T-helper 2 cell (primary cell): ENCODE results near the gene CRLF1.

Source experiments
- DNase-seq, 5 experiments: peaks; one replicate each; pipeline versions ENCODE4 v3.0.0 to v3.0.0-alpha.2; 2012 to 2022
- total RNA-seq, 2 donors: gene quantifications; one replicate each; lab custom pipeline; 2026; lab: John Stamatoyannopoulos, UW

CRLF1 gene
- total RNA-seq, result 0.31 to 0.34 reads per million in 2 donors

GRCh38 chr19:18606281-18607225, at the start of gene CRLF1:
Gene CRLF1 (minus strand): TSS chr19:18606799. CDS start chr19:18606656, 143 bp downstream.
- no peak for DNase-seq

- DNase-seq, result no peak
Measured at GRCh38 chr19:18655173-18655844, 48.7 kb upstream of the CRLF1 start.

GRCh38 chr19:18654469-18654868, 47.9 kb upstream of the CRLF1 start:
- no peak for DNase-seq

GRCh38 chr19:18653853-18654252, 47.3 kb upstream of the CRLF1 start:
- DNase-seq, result no peak

- DNase-seq, result no peak
Measured at GRCh38 chr19:18651733-18652132, 45.1 kb upstream of the CRLF1 start.

GRCh38 chr19:18651300-18651699, 44.7 kb upstream of the CRLF1 start:
- no peak for DNase-seq

- DNase-seq, result no peak
Measured at GRCh38 chr19:18650468-18651041, 44.0 kb upstream of the CRLF1 start.

GRCh38 chr19:18650021-18650390, 43.4 kb upstream of the CRLF1 start:
- no peak for DNase-seq

GRCh38 chr19:18649371-18650020, 42.9 kb upstream of the CRLF1 start:
- no peak for DNase-seq

- no peak for DNase-seq
Measured at GRCh38 chr19:18648973-18649315, 42.3 kb upstream of the CRLF1 start.

- DNase-seq, result no peak
Measured at GRCh38 chr19:18647807-18648206, 41.2 kb upstream of the CRLF1 start.

- DNase-seq, result no peak
Measured at GRCh38 chr19:18647371-18647767, 40.8 kb upstream of the CRLF1 start.

GRCh38 chr19:18646535-18647370, 40.2 kb upstream of the CRLF1 start:
- no peak for DNase-seq

- DNase-seq, result no peak
Measured at GRCh38 chr19:18645035-18645511, 38.5 kb upstream of the CRLF1 start.

GRCh38 chr19:18644196-18645034, 37.8 kb upstream of the CRLF1 start:
- peak in 1 of 5 experiments; percentile 10 for DNase-seq

- DNase-seq, result no peak
Measured at GRCh38 chr19:18639706-18640243, 33.2 kb upstream of the CRLF1 start.

GRCh38 chr19:18637673-18638630, 31.4 kb upstream of the CRLF1 start:
- no peak for DNase-seq

- DNase-seq, result no peak
Measured at GRCh38 chr19:18636969-18637629, 30.5 kb upstream of the CRLF1 start, which contains the start of gene KLHL26. Gene KLHL26 (plus strand): TSS chr19:18637028. CDS start chr19:18637055, 27 bp downstream.
